Panc1 (cell line): ENCODE data around the gene SPECC1L.

ENCODE experiments used
- POLR2AphosphoS5 ChIP-seq: IDR thresholded peaks from 2 replicates; pipeline ENCODE4 v1.6.1; 2012; ENCODE audit warnings: mild to moderate bottlenecking, low read depth, low read length, moderate library complexity
- REST ChIP-seq, 2 experiments: IDR thresholded peaks; 2 replicates each; pipeline ENCODE4 v1.6.1; 2011 to 2012; ENCODE audit warnings: low read depth in 2 of 2, control low read depth in 1 of 2, low read length in 1 of 2, mild to moderate bottlenecking in 1 of 2, moderate library complexity in 1 of 2; ENCODE audit not compliant: insufficient read depth in 1 of 2
- SIN3A ChIP-seq: IDR thresholded peaks from 2 replicates; pipeline ENCODE4 v1.6.1; 2012; ENCODE audit warnings: low read depth, mild to moderate bottlenecking, low read length, moderate library complexity, borderline replicate concordance; ENCODE audit not compliant: insufficient read depth
- TF ChIP-seq, protein P1 (sequence below): fragments of 450-650 bp; IDR thresholded peaks from 2 replicates; pipeline ENCODE4 v1.5.1; 2017; ENCODE audit warnings: mild to moderate bottlenecking

- TF ChIP-seq, protein P1, sequence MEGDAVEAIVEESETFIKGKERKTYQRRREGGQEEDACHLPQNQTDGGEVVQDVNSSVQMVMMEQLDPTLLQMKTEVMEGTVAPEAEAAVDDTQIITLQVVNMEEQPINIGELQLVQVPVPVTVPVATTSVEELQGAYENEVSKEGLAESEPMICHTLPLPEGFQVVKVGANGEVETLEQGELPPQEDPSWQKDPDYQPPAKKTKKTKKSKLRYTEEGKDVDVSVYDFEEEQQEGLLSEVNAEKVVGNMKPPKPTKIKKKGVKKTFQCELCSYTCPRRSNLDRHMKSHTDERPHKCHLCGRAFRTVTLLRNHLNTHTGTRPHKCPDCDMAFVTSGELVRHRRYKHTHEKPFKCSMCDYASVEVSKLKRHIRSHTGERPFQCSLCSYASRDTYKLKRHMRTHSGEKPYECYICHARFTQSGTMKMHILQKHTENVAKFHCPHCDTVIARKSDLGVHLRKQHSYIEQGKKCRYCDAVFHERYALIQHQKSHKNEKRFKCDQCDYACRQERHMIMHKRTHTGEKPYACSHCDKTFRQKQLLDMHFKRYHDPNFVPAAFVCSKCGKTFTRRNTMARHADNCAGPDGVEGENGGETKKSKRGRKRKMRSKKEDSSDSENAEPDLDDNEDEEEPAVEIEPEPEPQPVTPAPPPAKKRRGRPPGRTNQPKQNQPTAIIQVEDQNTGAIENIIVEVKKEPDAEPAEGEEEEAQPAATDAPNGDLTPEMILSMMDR, result no peak
- TF ChIP-seq SIN3A (no peak), REST (IDR thresholded peaks at IDR 0.05; ENCODE audit: insufficient read depth in 1 of 2, low read depth in 2 of 2, low read length in 1 of 2) (no peak), POLR2AphosphoS5 (no peak)
Measured at GRCh38 chr22:24323233-24323632, 52.6 kb downstream of the SPECC1L start.
